ENCODE results near the gene INF2. TPM values are rescaled to one million over a fixed set of nuclear protein-coding genes. Genes with fewer than 3 reads are reported as not detected.

The INF2 gene
- polyA plus RNA-seq, 1 donor (not counting 4 experiments of a cell fraction or from before 2014, with no cell fraction given): 22.6 TPM

DNA sequence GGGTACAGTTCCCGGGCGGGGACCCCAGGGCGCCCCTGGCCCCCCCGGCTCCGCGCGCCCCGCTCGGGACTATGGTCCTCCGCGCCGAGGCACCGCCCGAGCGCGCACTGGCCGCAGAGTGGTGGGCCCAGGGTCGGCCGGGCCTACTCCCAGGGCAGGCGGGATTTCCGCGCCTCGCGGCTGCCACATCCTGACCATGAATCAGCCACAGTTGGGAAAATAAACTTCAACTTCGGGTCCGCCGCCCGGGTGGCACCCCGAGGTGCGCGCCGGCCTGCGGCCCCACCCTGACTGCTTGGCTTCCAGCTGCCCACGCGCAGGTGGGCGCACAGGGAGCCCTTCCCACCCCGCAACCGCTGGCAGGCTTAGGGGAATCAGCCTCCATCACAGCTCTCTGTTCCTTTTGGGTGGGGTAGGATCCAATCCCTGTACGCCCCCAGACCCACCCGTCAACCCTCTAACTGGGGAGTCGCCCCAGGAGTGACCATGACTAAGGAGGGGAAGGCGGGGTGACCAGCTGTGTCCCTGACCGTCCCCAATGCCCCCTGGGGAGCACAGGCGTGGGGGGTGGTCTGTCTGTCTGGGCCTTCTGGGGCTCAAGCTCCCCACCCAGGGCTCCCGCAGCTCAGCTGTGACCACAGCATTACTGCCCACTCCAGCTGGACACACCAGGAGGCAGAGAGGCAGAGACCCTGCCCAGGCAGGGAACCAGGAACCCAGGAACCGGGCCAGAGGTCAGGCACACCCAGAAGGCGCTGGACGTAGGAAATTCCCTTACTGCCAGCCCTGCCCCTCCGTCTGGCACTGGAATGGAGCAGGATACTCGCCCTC, 678 bp downstream of the INF2 start:
- no peak for FAIRE-seq
- no peak for DNase-seq (ENCODE audit: low read depth, low spot score)
- Histone ChIP-seq H4K20me1 (ENCODE audit: control insufficient read depth, extremely low read depth, insufficient read depth, low read length) (peaks cover 38% of the 10 kb centered on the region), H3K9me1 (ENCODE audit: control insufficient read depth, extremely low read depth, insufficient read depth, low read length) (peaks cover 3% of the 10 kb centered on the region), H3K36me3 (ENCODE audit: control insufficient read depth in 2 of 2, extremely low read depth in 1 of 2, insufficient read depth in 2 of 2, low read length in 2 of 2) (peaks cover 12 to 13% of the 10 kb centered on the region in 2 experiments), H3K9ac (ENCODE audit: control insufficient read depth, extremely low read depth, insufficient read depth, low read length) (peak overlapping the region; percentile 89), H3K27me3 (ENCODE audit: control insufficient read depth, extremely low read depth, insufficient read depth, low read length) (no peaks in the 10 kb centered on the region), H2AFZ (ENCODE audit: control insufficient read depth, low read length) (no peak overlapping the region), H3K4me1 (ENCODE audit: control insufficient read depth, extremely low read depth, insufficient read depth, low read length) (peaks cover 63% of the 10 kb centered on the region), H3K79me2 (ENCODE audit: control insufficient read depth, insufficient read depth, low read length) (peaks cover 56% of the 10 kb centered on the region), H3K27ac (ENCODE audit: control insufficient read depth, insufficient read depth, low read length) (peak overlapping the region; percentile 67), H3K4me2 (ENCODE audit: control insufficient read depth, extremely low read depth, insufficient read depth, low read depth, low read length) (peak overlapping the region; percentile 92), H3K4me3 (ENCODE audit: control insufficient read depth in 2 of 3, extremely low read depth in 1 of 3, insufficient read depth in 2 of 3, low read depth in 1 of 3, low read length in 3 of 3) (peak overlapping the region; percentile 76 to 80 (median 78)), H3K9me3 (ENCODE audit: control insufficient read depth, low read depth, low read length) (no peaks in the 10 kb centered on the region)
- dilution Hi-C loops (cut with MboI; ENCODE audit: extremely low pct_ligation_motif_present, low sequenced_read_pairs): no loop called here
- no peak for TF ChIP-seq EZH2 (IDR thresholded peaks at IDR 0.05; ENCODE audit: low read length)
- TF ChIP-seq, protein P1, sequence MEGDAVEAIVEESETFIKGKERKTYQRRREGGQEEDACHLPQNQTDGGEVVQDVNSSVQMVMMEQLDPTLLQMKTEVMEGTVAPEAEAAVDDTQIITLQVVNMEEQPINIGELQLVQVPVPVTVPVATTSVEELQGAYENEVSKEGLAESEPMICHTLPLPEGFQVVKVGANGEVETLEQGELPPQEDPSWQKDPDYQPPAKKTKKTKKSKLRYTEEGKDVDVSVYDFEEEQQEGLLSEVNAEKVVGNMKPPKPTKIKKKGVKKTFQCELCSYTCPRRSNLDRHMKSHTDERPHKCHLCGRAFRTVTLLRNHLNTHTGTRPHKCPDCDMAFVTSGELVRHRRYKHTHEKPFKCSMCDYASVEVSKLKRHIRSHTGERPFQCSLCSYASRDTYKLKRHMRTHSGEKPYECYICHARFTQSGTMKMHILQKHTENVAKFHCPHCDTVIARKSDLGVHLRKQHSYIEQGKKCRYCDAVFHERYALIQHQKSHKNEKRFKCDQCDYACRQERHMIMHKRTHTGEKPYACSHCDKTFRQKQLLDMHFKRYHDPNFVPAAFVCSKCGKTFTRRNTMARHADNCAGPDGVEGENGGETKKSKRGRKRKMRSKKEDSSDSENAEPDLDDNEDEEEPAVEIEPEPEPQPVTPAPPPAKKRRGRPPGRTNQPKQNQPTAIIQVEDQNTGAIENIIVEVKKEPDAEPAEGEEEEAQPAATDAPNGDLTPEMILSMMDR (optimal IDR thresholded peaks at IDR 0.05 in 1 of 3, IDR thresholded peaks at IDR 0.05 in 1 of 3, conservative IDR thresholded peaks at IDR 0.05 in 1 of 3; ENCODE audit: extremely low read depth in 1 of 3, insufficient read depth in 2 of 3, low read length in 3 of 3): no peak

DNA sequence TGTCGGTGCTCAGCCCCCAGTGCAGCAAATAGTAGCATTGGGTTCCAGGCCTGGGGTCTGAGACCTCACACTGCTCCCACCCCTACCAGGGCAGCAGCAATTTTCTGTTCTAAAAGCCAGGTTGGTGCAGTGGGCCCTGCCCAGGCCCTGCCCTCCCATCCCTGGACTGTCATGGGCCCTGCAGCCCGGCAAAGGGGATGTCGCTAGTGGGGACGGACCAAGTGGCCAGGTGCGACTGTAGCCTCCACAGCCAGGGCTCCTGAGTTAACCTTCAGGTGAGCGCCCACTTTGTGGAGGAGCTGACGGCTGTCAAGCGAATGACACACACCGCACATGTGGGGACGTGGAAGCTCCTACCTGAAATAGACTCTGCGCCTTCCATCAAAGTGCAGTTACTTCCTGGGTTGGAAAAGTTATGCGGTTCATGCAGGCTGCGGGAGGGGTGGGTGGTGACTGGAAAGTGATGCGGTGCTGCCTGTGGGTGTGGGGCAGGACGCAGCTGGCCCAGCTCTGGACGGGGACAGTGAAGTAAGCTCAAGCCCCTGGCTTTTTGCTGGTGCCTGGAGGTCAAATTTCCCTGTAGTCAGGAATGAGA, 1.5 kb downstream of the INF2 start:
- H3K4me3 ChIP-seq (ENCODE audit: control insufficient read depth in 2 of 3, extremely low read depth in 1 of 3, insufficient read depth in 2 of 3, low read depth in 1 of 3, low read length in 3 of 3): peak overlapping the region; percentile 76 to 80 (median 78)
- no peaks in the 10 kb centered on the region for H3K27me3 ChIP-seq (ENCODE audit: control insufficient read depth, extremely low read depth, insufficient read depth, low read length)
- H3K79me2 ChIP-seq (ENCODE audit: control insufficient read depth, insufficient read depth, low read length): peaks cover 65% of the 10 kb centered on the region
- no peaks in the 10 kb centered on the region for H3K9me3 ChIP-seq (ENCODE audit: control insufficient read depth, low read depth, low read length)
- peaks cover 3% of the 10 kb centered on the region for H3K9me1 ChIP-seq (ENCODE audit: control insufficient read depth, extremely low read depth, insufficient read depth, low read length)
- H3K27ac ChIP-seq (ENCODE audit: control insufficient read depth, insufficient read depth, low read length): no peak overlapping the region
- FAIRE-seq (no peak), DNase-seq (ENCODE audit: low read depth, low spot score) (no peak)
- TF ChIP-seq EZH2 (IDR thresholded peaks at IDR 0.05; ENCODE audit: low read length): no peak
- TF ChIP-seq, protein P1 (optimal IDR thresholded peaks at IDR 0.05 in 1 of 3, IDR thresholded peaks at IDR 0.05 in 1 of 3, conservative IDR thresholded peaks at IDR 0.05 in 1 of 3; ENCODE audit: extremely low read depth in 1 of 3, insufficient read depth in 2 of 3, low read length in 3 of 3): no peak
- no peak overlapping the region for H2AFZ ChIP-seq (ENCODE audit: control insufficient read depth, low read length)
- dilution Hi-C loops (cut with MboI; ENCODE audit: extremely low pct_ligation_motif_present, low sequenced_read_pairs): no loop called here
- peak overlapping the region; percentile 92 for H3K4me2 ChIP-seq (ENCODE audit: control insufficient read depth, extremely low read depth, insufficient read depth, low read depth, low read length)
- peaks cover 71% of the 10 kb centered on the region for H3K4me1 ChIP-seq (ENCODE audit: control insufficient read depth, extremely low read depth, insufficient read depth, low read length)
- H4K20me1 ChIP-seq (ENCODE audit: control insufficient read depth, extremely low read depth, insufficient read depth, low read length): peaks cover 43% of the 10 kb centered on the region
- H3K36me3 ChIP-seq (ENCODE audit: control insufficient read depth in 2 of 2, extremely low read depth in 1 of 2, insufficient read depth in 2 of 2, low read length in 2 of 2): peaks cover 14 to 15% of the 10 kb centered on the region in 2 experiments
- H3K9ac ChIP-seq (ENCODE audit: control insufficient read depth, extremely low read depth, insufficient read depth, low read length): peak overlapping the region; percentile 89

All from keratinocyte (primary cell).